ENCODE results near the gene KCNH8.

- TF ChIP-seq CTCF (IDR thresholded peaks at IDR 0.05) (no peak), EP300 (IDR thresholded peaks at IDR 0.05) (no peak), POLR2A (IDR thresholded peaks at IDR 0.05; ENCODE audit: low read depth) (no peak), POLR2AphosphoS5 (IDR thresholded peaks at IDR 0.05) (no peak)
These were observed 383.1 kb downstream of the KCNH8 start for GRCh38 chr3:19531426-19531825.
